SK-N-DZ (cell line): ENCODE results near the gene PAQR5. TPM values are rescaled to one million over a fixed set of nuclear protein-coding genes. Genes with fewer than 3 reads are reported as not detected.
"Not testable (repeated sequence)": the region's sequence is repeated elsewhere in the genome, so short reads cannot be mapped to it uniquely, and the experiment has no call there.

ENCODE experiments used
- DNase-seq: peaks from one replicate; pipeline ENCODE4 v3.0.0-alpha.2; 2015; ENCODE audit warnings: low spot score
- polyA plus RNA-seq, 2 experiments: library from polyadenylated mRNA; depleted of rRNA; stranded (reverse); fragments of >200 nt; gene quantifications; 2 replicates each; pipeline ENCODE4 v1.2.3, GENCODE V29; 2014

The PAQR5 gene
- 3.1 and 3.7 TPM in 2 replicates for polyA plus RNA-seq (2014; cell fraction: cytosol; rRNA removed)
- polyA plus RNA-seq (2014; cell fraction: nucleus; rRNA removed) = 2.9 and 3.6 TPM in 2 replicates

DNA sequence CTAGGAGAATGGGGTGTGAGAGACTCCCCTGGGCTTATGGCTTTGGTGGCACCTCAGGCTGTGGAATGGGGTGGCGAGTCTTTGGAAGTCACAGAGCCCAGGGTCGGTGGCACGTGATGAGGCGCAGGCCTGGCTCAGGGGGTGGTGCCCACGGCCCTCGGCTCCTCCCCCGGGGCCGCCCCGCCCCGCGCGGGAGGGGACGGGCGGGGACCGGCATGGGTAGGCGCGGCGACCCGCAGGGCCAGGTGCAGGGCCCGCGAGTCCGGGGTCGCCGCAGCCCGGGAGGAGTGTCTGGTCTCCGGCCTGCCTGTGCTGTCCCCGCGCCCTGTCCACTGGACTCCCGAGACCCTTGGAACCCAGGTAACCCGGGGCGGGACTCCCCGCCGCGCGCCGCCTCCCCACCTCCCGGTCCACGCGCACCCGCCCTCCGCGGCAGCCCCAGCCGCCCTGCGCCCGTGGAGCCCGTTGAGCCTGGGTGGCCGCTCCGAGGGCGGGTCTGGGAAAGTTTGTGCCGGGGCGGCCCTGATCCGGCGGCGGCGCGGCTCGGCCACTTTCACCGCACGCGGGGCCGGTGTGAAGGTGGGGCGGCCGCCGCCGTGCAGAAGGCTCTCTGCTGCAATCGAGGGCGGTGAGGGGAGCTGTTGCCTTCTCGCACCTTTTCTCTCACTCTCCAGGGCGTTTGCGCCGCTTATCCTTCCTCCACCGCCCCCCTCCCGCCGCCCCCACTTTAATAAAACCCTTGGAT, at the start of gene PAQR5:
Gene PAQR5 (plus strand): TSS at position 216 of the 745 bp plus-strand sequence. CDS start 61,169 bp downstream, outside the sequence.
- DNase-seq = peak; percentile 52

GRCh38 chr15:69253156-69253555, 45.6 kb upstream of the PAQR5 start:
- no peak for DNase-seq

DNA sequence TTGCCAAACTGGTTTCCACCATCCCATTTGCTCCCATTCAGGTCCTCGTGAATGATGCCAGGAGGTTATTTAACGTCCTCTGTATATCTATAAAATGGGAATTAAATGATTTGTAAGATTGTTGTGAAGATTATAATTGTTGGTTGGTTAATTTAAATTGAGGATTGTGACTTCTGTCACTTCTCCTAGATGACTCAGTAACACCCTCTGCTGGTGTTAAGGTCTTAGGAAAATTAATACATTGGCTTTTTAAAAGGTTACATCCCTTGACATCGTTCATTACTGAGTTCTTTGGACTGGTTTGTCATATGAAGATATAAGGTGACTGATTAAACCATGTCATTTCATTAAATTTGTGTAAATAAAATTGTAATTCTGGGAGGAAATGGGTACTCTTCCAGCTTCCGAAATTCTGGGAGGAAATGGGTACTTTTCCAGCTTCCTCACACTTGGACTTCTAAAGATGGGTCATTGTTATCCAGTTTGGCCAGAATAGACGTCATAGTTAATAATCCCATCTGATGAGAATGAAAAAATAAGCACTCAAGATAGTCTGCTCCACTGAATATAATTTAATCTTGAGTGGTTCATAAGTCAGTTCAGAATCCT, 33.3 kb upstream of the PAQR5 start:
- DNase-seq = no peak

- no peak for DNase-seq
These were observed 27.5 kb upstream of the PAQR5 start for GRCh38 chr15:69271217-69271616.

GRCh38 chr15:69272139-69272538, 26.6 kb upstream of the PAQR5 start:
- DNase-seq = no peak

DNA sequence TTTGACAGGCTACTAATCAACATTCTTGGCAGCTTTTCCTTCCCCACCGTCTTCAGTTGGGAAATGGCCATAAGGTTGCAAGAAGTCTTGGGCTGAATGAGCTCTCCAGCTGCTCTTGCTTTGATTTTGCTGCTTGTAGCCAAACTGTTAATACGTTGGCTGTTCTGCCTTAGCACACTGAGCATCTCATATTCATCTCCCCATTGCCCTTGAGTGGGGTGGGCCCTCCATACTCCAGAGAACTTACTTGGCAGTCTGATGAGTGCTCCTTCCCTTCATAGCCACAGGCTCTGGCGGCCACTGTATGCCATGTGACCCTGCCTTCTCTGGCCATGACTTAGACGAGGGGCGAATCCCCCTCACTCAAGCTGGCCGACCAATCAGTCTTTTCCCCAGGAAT, 25.8 kb upstream of the PAQR5 start:
- DNase-seq = no peak

GRCh38 chr15:69275074-69275670, 23.5 kb upstream of the PAQR5 start:
- no peak for DNase-seq

- no peak for DNase-seq
These were observed 22.7 kb upstream of the PAQR5 start for GRCh38 chr15:69275933-69276560.

GRCh38 chr15:69277316-69277715, 21.4 kb upstream of the PAQR5 start:
- no peak for DNase-seq

- no peak for DNase-seq
These were observed 19.1 kb upstream of the PAQR5 start for GRCh38 chr15:69279636-69280035.

- no peak for DNase-seq
These were observed 17.9 kb upstream of the PAQR5 start for GRCh38 chr15:69280783-69281182.

DNA sequence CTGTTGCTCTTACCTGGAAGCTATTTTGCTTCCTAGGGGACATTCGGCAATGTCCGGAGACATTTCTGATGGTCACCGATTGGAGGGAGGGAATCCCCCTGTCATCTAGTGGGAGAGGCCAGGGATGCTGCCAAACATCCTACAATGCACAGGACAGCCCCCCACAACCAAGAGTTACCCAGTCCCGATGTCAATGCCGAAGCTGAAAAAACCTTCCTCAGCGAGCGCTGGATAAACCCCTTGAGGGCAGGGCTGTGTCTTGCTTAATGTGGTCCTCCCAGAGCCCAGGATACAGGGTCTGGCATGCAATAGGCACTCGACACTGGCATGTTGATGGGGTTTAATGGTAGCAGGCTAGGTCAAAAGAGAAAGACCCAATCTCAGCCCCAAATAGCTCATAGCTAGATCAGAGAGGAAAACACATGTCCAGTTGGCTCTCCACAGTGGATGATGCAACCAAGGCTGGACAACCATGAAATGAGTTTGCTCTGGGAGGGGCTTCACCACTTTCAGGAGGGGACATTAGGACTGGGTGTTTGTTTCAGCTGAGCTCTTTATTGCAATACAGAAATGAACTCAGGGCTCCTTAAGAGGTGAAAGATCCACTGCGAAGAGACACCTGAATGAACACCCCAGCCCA, 16.5 kb upstream of the PAQR5 start:
- DNase-seq = no peak

DNA sequence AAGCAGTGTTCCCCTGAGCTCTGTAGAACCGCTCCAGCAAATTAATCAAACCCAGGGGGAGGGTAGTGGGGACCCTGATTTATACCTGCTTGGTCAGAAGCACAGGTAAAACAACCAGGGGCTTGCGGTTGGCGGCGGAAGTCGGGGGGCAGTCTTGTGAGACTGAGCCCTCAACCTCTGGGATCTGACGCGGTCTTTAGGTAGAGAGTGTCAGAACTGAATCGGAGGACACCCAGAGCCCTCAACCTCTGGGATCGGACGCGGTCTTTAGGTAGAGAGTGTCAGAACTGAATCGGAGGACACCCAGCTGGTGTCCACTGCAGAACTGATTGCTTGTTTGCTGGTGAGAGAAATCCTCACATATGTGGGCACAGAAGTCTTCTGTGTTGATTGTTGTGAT, 12.9 kb upstream of the PAQR5 start:
- no peak for DNase-seq

DNA sequence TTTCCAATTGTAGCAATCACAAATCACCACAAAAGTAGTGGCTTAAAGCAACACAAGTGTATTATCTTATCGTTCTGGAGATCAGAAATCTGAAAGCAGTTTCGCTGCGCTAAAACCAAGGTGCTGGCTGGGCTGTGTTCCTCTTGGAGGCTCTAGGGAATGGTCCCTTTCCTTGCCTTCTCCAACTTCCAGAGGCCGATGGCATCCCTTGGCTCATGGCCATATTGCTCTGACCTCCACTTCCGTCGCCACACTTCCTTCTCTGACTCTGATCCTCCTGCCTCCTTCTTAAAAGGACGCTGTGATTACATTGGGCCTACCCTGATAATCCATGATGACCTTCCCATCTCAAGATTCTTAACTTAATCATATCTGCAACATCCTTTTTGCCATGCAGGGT, 10.7 kb upstream of the PAQR5 start:
- no peak for DNase-seq

DNA sequence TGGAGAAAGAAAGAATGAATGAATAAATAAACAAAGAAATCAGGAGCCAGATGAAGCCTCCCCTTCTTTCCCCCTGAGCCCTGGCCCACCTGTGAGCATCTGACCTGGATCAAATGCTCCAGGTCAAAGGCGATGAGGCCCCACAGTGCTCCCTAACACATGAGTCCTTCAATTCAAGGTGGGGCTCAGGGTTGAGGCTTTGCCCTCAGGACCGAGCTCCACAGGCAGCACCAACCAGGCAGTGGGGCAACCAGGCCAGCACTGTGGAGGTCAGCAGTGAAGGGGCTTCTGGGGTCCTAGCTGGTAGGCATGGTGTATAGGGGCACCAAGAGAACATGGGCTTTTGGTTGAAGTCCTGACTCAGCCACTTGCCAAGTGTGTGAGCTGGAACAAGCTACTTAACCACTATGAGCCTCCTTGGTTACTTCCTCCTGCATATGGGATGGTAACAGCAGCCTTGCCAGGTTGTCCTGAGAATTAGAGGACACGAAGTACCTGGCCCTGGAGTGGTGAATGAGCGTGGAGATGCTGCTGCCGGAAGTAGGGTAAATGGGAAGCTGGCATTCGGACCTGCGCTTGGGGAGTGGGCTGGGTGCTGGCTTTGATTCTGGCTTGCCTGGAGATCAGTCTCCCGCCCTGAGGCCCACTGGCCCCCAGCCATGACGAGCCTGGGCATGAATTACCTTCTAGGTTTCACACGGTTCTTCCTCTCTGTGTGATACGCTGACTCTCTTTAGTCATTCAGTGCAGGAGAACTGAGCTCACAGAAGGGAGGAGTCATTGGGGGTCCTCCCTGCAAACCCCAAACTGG, 10.0 kb upstream of the PAQR5 start:
- no peak for DNase-seq

GRCh38 chr15:69289342-69290146, 9.2 kb upstream of the PAQR5 start:
- no peak for DNase-seq

GRCh38 chr15:69290346-69291164, 8.2 kb upstream of the PAQR5 start:
- no peak for DNase-seq

- DNase-seq = not testable (repeated sequence)
These were observed 7.1 kb upstream of the PAQR5 start for GRCh38 chr15:69291651-69292050.

GRCh38 chr15:69292826-69293420, 5.8 kb upstream of the PAQR5 start:
- DNase-seq = no peak
